CD4-positive, alpha-beta T cell (primary cell): ENCODE results near the gene HLA-F. TPM values are rescaled to one million over a fixed set of nuclear protein-coding genes. Genes with fewer than 3 reads are reported as not detected.

ENCODE experiments used
- ATAC-seq: fragments of 200-7000 bp; cut with Tn5 transposase; one replicate; pipeline ENCODE4 v1.10.0; 2022; ENCODE audit warnings: mild to moderate bottlenecking; ENCODE audit not compliant: poor library complexity
- CTCF ChIA-PET: fragments of 350-600 bp; sonication (Branson Sonifier 250); formaldehyde crosslinking; loops from one replicate; lab custom pipeline; 2021; ENCODE audit warnings: antibody characterized with exemption, inconsistent platforms; lab: Charles Lee
- POLR2A ChIA-PET: fragments of 350-600 bp; sonication (Branson Sonifier 250); formaldehyde crosslinking; loops from one replicate; lab custom pipeline; 2021; ENCODE audit warnings: antibody characterized with exemption, inconsistent platforms; lab: Charles Lee
- DNase-seq, 14 experiments: peaks; one replicate each; pipeline ENCODE4 v3.0.0-alpha.2; 2013 to 2020; ENCODE audit warnings: mixed read lengths in 2 of 14
- H3K27ac ChIP-seq, 2 donors: one replicate each; pipeline versions ENCODE4 v1.5.1 to v1.7.0; 2013; ENCODE audit warnings: low read length in 2 of 2, low read depth in 1 of 2, mild to moderate bottlenecking in 1 of 2
- H3K27me3 ChIP-seq, 2 experiments: 1 replicate in 1 of 2; 2 replicates in 1 of 2; pipeline versions ENCODE4 v1.6.1 to v1.7.0; 2013; ENCODE audit warnings: low read length in 2 of 2, control low read depth in 1 of 2, mild to moderate bottlenecking in 1 of 2, moderate library complexity in 1 of 2; ENCODE audit not compliant: insufficient read depth in 2 of 2, control insufficient read depth in 1 of 2
- H3K36me3 ChIP-seq: one replicate; pipeline ENCODE4 v1.6.1; 2013; ENCODE audit warnings: low read length, control low read depth; ENCODE audit not compliant: insufficient read depth
- H3K4me1 ChIP-seq: one replicate; pipeline ENCODE4 v1.6.1; 2013; ENCODE audit warnings: low read length, control low read depth; ENCODE audit not compliant: insufficient read depth
- H3K4me3 ChIP-seq: one replicate; pipeline ENCODE4 v1.5.1; 2013; ENCODE audit warnings: mild to moderate bottlenecking, low read length, moderate library complexity
- H3K9me3 ChIP-seq, 2 experiments: 1 replicate in 1 of 2; 2 replicates in 1 of 2; pipeline versions ENCODE4 v1.6.1 to v1.7.0; 2013; ENCODE audit warnings: low read length in 2 of 2, mild to moderate bottlenecking in 2 of 2, control low read depth in 1 of 2, moderate library complexity in 1 of 2; ENCODE audit not compliant: control insufficient read depth in 1 of 2, insufficient read depth in 1 of 2
- H3K27ac Mint-ChIP-seq: one replicate; pipeline ENCODE4 v1.8.0; 2020; ENCODE audit warnings: mixed read lengths
- H3K27me3 Mint-ChIP-seq: one replicate; pipeline ENCODE4 v1.8.0; 2021; ENCODE audit warnings: mixed read lengths
- H3K36me3 Mint-ChIP-seq: one replicate; pipeline ENCODE4 v1.8.0; 2021; ENCODE audit warnings: low read depth, mixed read lengths
- H3K4me1 Mint-ChIP-seq: one replicate; pipeline ENCODE4 v1.8.0; 2021; ENCODE audit warnings: low read depth, mixed read lengths
- H3K4me3 Mint-ChIP-seq: one replicate; pipeline ENCODE4 v1.8.0; 2020; ENCODE audit warnings: mild to moderate bottlenecking, mixed read lengths
- H3K9me3 Mint-ChIP-seq: one replicate; pipeline ENCODE4 v1.8.0; 2020; ENCODE audit warnings: mixed read lengths
- intact Hi-C, 2 experiments: fragments of 100-400 bp; cut with DNase I in 1 of 2; cut with micrococcal nuclease in 1 of 2; formaldehyde crosslinking; loops; one replicate each; pipeline versions ENCODE4 v1.15.1 to v1.9.0; 2023 to 2025; cut with DNase I, micrococcal nuclease
- total RNA-seq, 174 experiments: library from RNA in 2 of 174; stranded (reverse) in 2 of 174; gene quantifications; one replicate each; pipeline ENCODE4 v1.2.3 and lab custom pipeline; 2021 to 2026
- TF ChIP-seq, protein P1 (sequence below): fragments of 200-600 bp; IDR thresholded peaks from one replicate; pipeline ENCODE4 v1.8.0; 2022; ENCODE audit warnings: antibody characterized with exemption, mild to moderate bottlenecking

Gene HLA-F
- total RNA-seq, 2 experiments from 2014 or later, result 560 TPM

DNA sequence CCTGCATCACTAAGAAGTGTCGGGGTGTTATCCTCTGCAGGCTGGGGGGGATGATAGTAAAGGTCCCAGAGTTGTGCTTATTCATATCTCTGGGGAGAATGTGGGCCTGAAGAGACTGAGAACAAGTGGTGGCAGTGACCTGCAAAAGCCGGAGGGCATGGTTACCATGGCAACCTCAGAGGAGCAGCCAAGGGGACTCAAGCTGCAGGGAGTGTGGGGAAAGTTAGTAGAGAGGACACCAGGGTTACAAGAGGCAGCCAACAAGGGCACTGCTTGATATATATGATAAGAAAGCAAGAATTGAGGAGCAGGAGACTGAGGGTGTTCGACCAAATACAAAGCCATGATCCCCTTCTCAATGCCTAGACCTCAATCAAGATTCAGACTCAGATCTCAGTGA, 46.1 kb downstream of the HLA-F start:
- POLR2A ChIA-PET, result no interaction called here
- ATAC-seq (no peak), DNase-seq (no peak)
- Histone ChIP-seq H3K4me1 (no peaks in the 10 kb centered on the region), H3K27me3 (peaks cover 0 to 6% of the 10 kb centered on the region in 2 experiments), H3K36me3 (no peaks in the 10 kb centered on the region), H3K4me3 (no peak overlapping the region), H3K27ac (no peak overlapping the region), H3K9me3 (no peaks in the 10 kb centered on the region)
- H3K9me3 Mint-ChIP-seq, result no peaks in the 10 kb centered on the region
- H3K4me3 Mint-ChIP-seq, result no peak overlapping the region
- intact Hi-C loops, result loop anchor here in 1 of 2 experiments (5.0 kb wide), 1 partner anchor 53 kb away; no protein-coding TSS in a partner anchor
- H3K27ac Mint-ChIP-seq, result no peak overlapping the region
- H3K27me3 Mint-ChIP-seq, result peaks cover 31% of the 10 kb centered on the region
- no peaks in the 10 kb centered on the region for H3K36me3 Mint-ChIP-seq
- no peaks in the 10 kb centered on the region for H3K4me1 Mint-ChIP-seq
- CTCF ChIA-PET, result no interaction called here
- TF ChIP-seq, protein P1, sequence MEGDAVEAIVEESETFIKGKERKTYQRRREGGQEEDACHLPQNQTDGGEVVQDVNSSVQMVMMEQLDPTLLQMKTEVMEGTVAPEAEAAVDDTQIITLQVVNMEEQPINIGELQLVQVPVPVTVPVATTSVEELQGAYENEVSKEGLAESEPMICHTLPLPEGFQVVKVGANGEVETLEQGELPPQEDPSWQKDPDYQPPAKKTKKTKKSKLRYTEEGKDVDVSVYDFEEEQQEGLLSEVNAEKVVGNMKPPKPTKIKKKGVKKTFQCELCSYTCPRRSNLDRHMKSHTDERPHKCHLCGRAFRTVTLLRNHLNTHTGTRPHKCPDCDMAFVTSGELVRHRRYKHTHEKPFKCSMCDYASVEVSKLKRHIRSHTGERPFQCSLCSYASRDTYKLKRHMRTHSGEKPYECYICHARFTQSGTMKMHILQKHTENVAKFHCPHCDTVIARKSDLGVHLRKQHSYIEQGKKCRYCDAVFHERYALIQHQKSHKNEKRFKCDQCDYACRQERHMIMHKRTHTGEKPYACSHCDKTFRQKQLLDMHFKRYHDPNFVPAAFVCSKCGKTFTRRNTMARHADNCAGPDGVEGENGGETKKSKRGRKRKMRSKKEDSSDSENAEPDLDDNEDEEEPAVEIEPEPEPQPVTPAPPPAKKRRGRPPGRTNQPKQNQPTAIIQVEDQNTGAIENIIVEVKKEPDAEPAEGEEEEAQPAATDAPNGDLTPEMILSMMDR, result no peak

GRCh38 chr6:29770306-29770705, 47.1 kb downstream of the HLA-F start:
- TF ChIP-seq, protein P1, result no peak
- H3K27ac Mint-ChIP-seq, result no peak overlapping the region
- CTCF ChIA-PET, result no interaction called here
- Histone ChIP-seq H3K9me3 (no peaks in the 10 kb centered on the region), H3K27ac (no peak overlapping the region), H3K36me3 (no peaks in the 10 kb centered on the region), H3K4me3 (no peak overlapping the region), H3K27me3 (peaks cover 0 to 7% of the 10 kb centered on the region in 2 experiments), H3K4me1 (no peaks in the 10 kb centered on the region)
- no peak overlapping the region for H3K4me3 Mint-ChIP-seq
- no peak for ATAC-seq
- H3K36me3 Mint-ChIP-seq, result no peaks in the 10 kb centered on the region
- H3K27me3 Mint-ChIP-seq, result peaks cover 39% of the 10 kb centered on the region
- H3K9me3 Mint-ChIP-seq, result no peaks in the 10 kb centered on the region
- DNase-seq, result no peak
- intact Hi-C loops, result no loop called here
- POLR2A ChIA-PET, result no interaction called here
- no peaks in the 10 kb centered on the region for H3K4me1 Mint-ChIP-seq

GRCh38 chr6:29776684-29777083, 53.5 kb downstream of the HLA-F start:
- ATAC-seq, result no peak
- no peaks in the 10 kb centered on the region for H3K36me3 ChIP-seq
- TF ChIP-seq, protein P1, result no peak
- ChIA-PET CTCF (no interaction called here), POLR2A (no interaction called here)
- H3K9me3 Mint-ChIP-seq, result no peaks in the 10 kb centered on the region
- H3K27ac ChIP-seq, result no peak overlapping the region
- intact Hi-C loops, result no loop called here
- no peak overlapping the region for H3K4me3 ChIP-seq
- no peaks in the 10 kb centered on the region for H3K4me1 Mint-ChIP-seq
- peaks cover 59% of the 10 kb centered on the region for H3K27me3 Mint-ChIP-seq
- no peak overlapping the region for H3K27ac Mint-ChIP-seq
- H3K36me3 Mint-ChIP-seq, result no peaks in the 10 kb centered on the region
- H3K4me1 ChIP-seq, result peaks cover 2% of the 10 kb centered on the region
- peaks cover 0 to 8% of the 10 kb centered on the region in 2 experiments for H3K9me3 ChIP-seq
- H3K27me3 ChIP-seq, result peaks cover 3 to 7% of the 10 kb centered on the region in 2 experiments
- DNase-seq, result no peak
- no peak overlapping the region for H3K4me3 Mint-ChIP-seq

Other genes starting within 250 kb of the HLA-F start
- gene MAS1L, start 235.5 kb upstream of the HLA-F start, total RNA-seq, result not detected
- not detected for gene UBD, start 163.7 kb upstream of the HLA-F start, total RNA-seq
- not detected for gene OR2H2, start 138.3 kb upstream of the HLA-F start, total RNA-seq
- 10 to 100 TPM; 78.4 to 79.9 TPM for gene GABBR1, start 90.3 kb upstream of the HLA-F start, total RNA-seq
- gene MOG, start 66.3 kb upstream of the HLA-F start, total RNA-seq, result not detected
- not detected for gene ZFP57, start 42.3 kb upstream of the HLA-F start, total RNA-seq
- 1 to 10 TPM; 2.7 to 2.9 TPM for gene HLA-G, start 104.4 kb downstream of the HLA-F start, total RNA-seq
- 1,000 to 10,000 TPM; 1,767 to 1,801 TPM for gene HLA-A, start 219.1 kb downstream of the HLA-F start, total RNA-seq